Endothelial cell (in vitro differentiated cells): ENCODE measurements around the gene PFKFB3. TPM values are rescaled to one million over a fixed set of nuclear protein-coding genes. Genes with fewer than 3 reads are reported as not detected.
"Not testable (repeated sequence)": the region's sequence is repeated elsewhere in the genome, so short reads cannot be mapped to it uniquely, and the experiment has no call there.

Experiments
- DNase-seq: peaks from one replicate; pipeline ENCODE4 v3.0.0; 2021; ENCODE audit warnings: low spot score
- H3K27ac Mint-ChIP-seq: one replicate; pipeline ENCODE4 v1.8.0; 2021; ENCODE audit warnings: mixed read lengths, inconsistent platforms; ENCODE audit not compliant: unreplicated experiment
- H3K27me3 Mint-ChIP-seq: one replicate; pipeline ENCODE4 v1.8.0; 2021; ENCODE audit warnings: mild to moderate bottlenecking, moderate library complexity, mixed read lengths, inconsistent platforms; ENCODE audit not compliant: unreplicated experiment
- H3K36me3 Mint-ChIP-seq: one replicate; pipeline ENCODE4 v1.8.0; 2021; ENCODE audit warnings: mild to moderate bottlenecking, low read depth, mixed read lengths, inconsistent platforms; ENCODE audit not compliant: unreplicated experiment
- H3K4me1 Mint-ChIP-seq: one replicate; pipeline ENCODE4 v1.8.0; 2021; ENCODE audit warnings: mild to moderate bottlenecking, mixed read lengths, inconsistent platforms; ENCODE audit not compliant: unreplicated experiment
- H3K4me3 Mint-ChIP-seq: one replicate; pipeline ENCODE4 v1.8.0; 2021; ENCODE audit warnings: mild to moderate bottlenecking, mixed read lengths, inconsistent platforms; ENCODE audit not compliant: unreplicated experiment
- H3K9me3 Mint-ChIP-seq: one replicate; pipeline ENCODE4 v1.8.0; 2021; ENCODE audit warnings: mixed read lengths, inconsistent platforms; ENCODE audit not compliant: unreplicated experiment
- total RNA-seq: library from RNA; stranded (reverse); fragmentation: NEBNext Ultra II Directional; extraction: Animal tissue kit (Norgen Biotek cat#: 25700); gene quantifications from one replicate; pipeline ENCODE4 v1.2.1, GENCODE V29; 2021; ENCODE audit not compliant: unreplicated experiment
- TF ChIP-seq, protein P1 (sequence below): fragments of 200-600 bp; sonication (generic); IDR thresholded peaks from one replicate; pipeline ENCODE4 v1.5.0; 2021; ENCODE audit warnings: antibody characterized with exemption; ENCODE audit not compliant: unreplicated experiment

PFKFB3 gene
- total RNA-seq, 1 donor from 2014 or later = 32.3 TPM

DNA sequence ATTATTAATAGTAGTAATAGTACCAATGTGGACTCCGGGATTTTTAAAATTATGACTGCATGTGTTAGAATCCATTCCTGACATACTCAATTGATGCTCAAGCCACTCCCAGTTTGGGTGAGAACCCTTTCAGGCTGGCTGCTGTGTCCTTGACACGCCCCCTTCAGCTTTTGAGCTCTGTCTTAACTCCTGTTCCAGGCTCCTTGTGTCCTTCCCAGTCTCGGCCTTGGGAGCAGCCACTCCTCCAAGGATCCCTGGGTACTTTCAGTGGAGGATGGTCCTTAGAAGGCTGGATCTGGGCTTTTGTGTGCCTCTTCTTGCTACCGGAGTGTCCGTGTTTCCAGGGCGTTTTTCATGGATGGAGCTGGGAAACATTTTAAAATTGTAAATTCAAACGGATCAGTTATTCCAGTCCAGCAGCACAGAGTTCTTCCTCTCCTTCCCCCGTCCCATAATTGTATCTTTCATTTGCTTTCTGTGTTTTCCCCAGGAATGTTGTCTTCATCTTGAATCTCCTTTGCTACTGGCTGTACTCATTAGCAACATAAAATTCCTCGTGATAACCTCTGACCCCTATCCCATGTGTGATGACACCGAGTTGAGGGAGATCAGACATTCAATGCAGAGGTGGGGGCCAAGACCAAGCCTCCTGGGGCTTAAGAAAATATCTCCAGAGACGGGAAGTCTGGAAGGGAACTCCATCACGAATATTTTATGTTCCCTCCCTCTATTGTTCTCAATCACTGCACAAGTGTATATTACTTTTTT is 40.0 kb upstream of the PFKFB3 start:
- Mint-ChIP-seq H3K27ac (peak overlapping the region; percentile 32), H3K4me1 (peaks cover 34% of the 10 kb centered on the region), H3K27me3 (no peaks in the 10 kb centered on the region), H3K4me3 (no peak overlapping the region), H3K9me3 (no peaks in the 10 kb centered on the region), H3K36me3 (peaks cover 8% of the 10 kb centered on the region)
- TF ChIP-seq, protein P1, sequence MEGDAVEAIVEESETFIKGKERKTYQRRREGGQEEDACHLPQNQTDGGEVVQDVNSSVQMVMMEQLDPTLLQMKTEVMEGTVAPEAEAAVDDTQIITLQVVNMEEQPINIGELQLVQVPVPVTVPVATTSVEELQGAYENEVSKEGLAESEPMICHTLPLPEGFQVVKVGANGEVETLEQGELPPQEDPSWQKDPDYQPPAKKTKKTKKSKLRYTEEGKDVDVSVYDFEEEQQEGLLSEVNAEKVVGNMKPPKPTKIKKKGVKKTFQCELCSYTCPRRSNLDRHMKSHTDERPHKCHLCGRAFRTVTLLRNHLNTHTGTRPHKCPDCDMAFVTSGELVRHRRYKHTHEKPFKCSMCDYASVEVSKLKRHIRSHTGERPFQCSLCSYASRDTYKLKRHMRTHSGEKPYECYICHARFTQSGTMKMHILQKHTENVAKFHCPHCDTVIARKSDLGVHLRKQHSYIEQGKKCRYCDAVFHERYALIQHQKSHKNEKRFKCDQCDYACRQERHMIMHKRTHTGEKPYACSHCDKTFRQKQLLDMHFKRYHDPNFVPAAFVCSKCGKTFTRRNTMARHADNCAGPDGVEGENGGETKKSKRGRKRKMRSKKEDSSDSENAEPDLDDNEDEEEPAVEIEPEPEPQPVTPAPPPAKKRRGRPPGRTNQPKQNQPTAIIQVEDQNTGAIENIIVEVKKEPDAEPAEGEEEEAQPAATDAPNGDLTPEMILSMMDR = no peak
- no peak for DNase-seq

DNA sequence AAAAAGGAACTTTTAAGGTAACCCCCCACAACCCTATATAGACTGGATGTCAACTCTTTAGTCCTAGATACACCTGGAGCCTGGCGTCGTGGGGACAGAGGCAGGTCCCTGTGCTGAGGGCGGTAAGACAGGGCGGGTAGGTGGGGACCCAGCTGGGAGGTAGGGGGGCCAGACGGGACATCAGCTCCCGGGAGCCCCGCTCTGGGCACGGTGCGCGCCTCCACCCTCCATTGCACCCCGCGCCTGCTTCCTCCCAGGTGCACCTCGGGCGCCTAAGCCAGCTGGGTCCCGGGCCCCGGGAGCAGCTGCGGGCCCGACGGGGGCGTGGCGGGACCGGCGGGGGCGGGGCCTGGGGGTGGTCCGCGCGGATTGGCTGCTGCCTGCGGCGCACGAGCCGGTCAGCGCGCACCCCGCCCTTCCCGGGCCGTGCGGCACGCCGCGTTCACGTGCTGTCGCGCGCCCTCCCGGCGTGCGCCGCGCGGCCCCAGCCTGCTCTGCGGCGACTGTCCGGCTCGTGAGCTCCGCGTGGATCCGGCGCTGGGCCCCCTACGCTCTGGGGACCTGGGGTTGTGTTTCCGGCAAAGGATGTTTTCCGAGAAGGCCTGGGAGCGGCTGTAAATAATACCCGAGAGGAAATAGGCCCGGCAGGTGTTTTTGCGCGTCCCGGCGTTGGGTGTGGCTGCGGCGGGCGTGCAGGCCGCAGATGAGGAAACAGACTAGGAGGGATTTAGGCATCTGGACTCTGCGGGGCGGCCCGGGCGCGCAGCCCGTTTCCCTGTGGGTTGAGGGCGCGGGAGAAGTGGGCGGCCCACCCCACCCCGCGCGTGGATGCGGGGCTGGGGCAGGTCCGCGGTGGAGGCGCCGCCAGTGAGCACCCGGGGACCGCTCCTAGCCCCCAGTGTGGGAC is 39.1 kb upstream of the PFKFB3 start:
- H3K27ac Mint-ChIP-seq = peak overlapping the region; percentile 72
- DNase-seq = peak; percentile 90
- peak overlapping the region; percentile 89 for H3K4me3 Mint-ChIP-seq
- H3K27me3 Mint-ChIP-seq = no peaks in the 10 kb centered on the region
- peaks cover 10% of the 10 kb centered on the region for H3K36me3 Mint-ChIP-seq
- TF ChIP-seq, protein P1 = no peak
- H3K4me1 Mint-ChIP-seq = peaks cover 39% of the 10 kb centered on the region
- no peaks in the 10 kb centered on the region for H3K9me3 Mint-ChIP-seq

DNA sequence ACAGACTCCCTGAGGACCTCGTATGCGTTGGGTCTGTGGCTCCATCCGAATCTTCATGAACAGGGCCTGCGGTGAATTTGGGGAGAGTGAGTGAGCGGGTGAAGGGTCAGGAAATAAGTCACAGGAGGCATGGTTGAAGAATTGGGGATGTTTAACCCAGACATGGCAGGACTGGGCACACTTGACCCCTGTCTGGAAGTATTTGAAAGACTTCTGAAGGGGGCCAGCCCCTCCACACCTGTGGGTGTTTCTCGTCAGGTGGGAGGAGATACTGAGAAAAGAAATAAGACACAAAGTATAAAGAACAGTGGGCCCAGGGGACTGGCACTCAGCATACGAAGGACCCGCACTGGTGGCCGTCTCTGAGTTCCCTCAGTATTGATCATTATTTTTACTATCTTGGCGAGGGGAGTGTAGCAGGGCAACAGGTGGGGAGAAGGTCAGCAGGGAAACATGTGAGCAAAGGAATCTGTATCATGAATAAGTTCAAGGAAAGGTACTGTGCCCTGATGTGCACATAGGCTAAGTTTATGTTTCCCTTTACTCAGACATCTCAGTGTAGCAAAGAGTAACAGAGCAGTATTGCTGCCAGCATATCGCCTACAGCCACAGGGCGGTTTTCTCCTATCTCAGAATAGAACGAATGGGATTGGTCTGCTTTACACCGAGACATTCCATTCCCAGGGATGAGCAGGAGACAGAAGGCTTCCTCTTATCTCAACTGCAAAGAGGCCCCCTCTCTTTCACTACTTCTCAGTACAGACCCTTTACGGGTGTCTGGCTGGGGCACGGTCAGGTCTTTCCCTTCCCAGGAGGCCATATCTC is 38.2 kb upstream of the PFKFB3 start:
- H3K36me3 Mint-ChIP-seq = peaks cover 13% of the 10 kb centered on the region
- H3K27me3 Mint-ChIP-seq = no peaks in the 10 kb centered on the region
- peak overlapping the region; percentile 59 for H3K27ac Mint-ChIP-seq
- no peak for DNase-seq
- H3K4me1 Mint-ChIP-seq = peaks cover 47% of the 10 kb centered on the region
- no peaks in the 10 kb centered on the region for H3K9me3 Mint-ChIP-seq
- peak overlapping the region; percentile 89 for H3K4me3 Mint-ChIP-seq
- TF ChIP-seq, protein P1 = no peak

DNA sequence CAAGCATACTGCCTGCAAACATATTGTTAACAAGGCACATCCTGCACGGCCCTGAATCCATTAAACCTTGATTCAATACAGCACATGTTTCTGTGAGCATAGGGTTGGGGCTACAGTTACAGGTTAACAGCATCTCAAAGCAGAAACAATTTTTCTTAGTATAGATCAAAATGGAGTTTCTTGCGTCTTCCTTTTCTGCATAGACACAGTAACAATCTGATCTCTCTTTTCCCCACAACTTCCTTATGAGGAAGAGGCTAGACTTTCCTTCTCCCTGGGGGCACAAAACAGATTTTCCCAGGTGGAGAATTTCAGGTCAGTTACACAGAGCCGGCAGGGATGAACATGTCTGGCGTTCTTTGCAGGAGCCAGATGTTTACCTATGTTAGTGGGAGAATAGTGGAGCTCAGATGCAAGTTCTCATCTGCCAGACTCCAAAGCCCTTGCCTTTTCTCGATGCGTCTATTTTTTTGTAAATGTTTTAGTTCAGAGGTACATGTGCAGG is 37.5 kb upstream of the PFKFB3 start:
- TF ChIP-seq, protein P1 = no peak
- peaks cover 55% of the 10 kb centered on the region for H3K4me1 Mint-ChIP-seq
- H3K36me3 Mint-ChIP-seq = peaks cover 13% of the 10 kb centered on the region
- H3K9me3 Mint-ChIP-seq = no peaks in the 10 kb centered on the region
- no peaks in the 10 kb centered on the region for H3K27me3 Mint-ChIP-seq
- H3K4me3 Mint-ChIP-seq = no peak overlapping the region
- no peak overlapping the region for H3K27ac Mint-ChIP-seq
- no peak for DNase-seq

DNA sequence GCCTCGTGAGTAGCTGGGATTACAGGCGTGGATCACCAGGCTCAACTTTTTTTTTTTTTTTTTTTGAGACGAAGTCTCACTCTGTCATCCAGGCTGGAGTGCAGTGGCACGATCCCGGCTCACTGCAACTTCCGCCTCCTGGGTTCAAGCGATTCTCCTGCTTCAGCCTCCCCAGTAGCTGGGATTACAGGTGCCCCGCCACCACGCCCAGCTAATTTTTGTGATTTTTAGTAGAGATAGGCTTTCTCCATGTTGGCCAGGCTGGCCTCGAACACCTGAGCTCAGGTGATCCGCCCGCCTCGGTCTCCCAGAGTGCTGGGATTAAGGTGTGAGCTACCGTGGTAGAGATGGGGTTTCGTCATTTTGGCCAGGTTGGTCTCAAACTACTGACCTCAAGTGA is 36.8 kb upstream of the PFKFB3 start:
- H3K9me3 Mint-ChIP-seq, DNase-seq, H3K4me3 Mint-ChIP-seq, H3K27me3 Mint-ChIP-seq, H3K27ac Mint-ChIP-seq: not testable (repeated sequence)
- peaks cover 60% of the 10 kb centered on the region for H3K4me1 Mint-ChIP-seq
- peaks cover 13% of the 10 kb centered on the region for H3K36me3 Mint-ChIP-seq
